ENCODE data around the gene CD300LF. TPM values are rescaled to one million over a fixed set of nuclear protein-coding genes. Genes with fewer than 3 reads are reported as not detected.

CD300LF gene
- total RNA-seq = not detected

- H3K4me3 Mint-ChIP-seq = no peak within 1 kb of the TSS
- H3K27me3 Mint-ChIP-seq (ENCODE audit: low read depth) = peaks cover 4% of the 10 kb centered on the region
- no peaks in the 10 kb centered on the region for H3K36me3 Mint-ChIP-seq (ENCODE audit: insufficient read depth)
- no peak for ATAC-seq
- H3K4me1 Mint-ChIP-seq (ENCODE audit: low read depth) = peaks cover 7% of the 10 kb centered on the region
- H3K9me3 Mint-ChIP-seq = no peaks in the 10 kb centered on the region
- no peak for DNase-seq
Observed at GRCh38 chr17:74712756-74713155, at the start of gene CD300LF. Gene CD300LF, minus strand, starts transcription at chr17:74712923. Its CDS starts 57 bp downstream, at chr17:74712866.

- H3K4me3 Mint-ChIP-seq = no peak overlapping the region
- no peaks in the 10 kb centered on the region for H3K27me3 Mint-ChIP-seq (ENCODE audit: low read depth)
- ATAC-seq = no peak
- no peak for DNase-seq
- H3K36me3 Mint-ChIP-seq (ENCODE audit: insufficient read depth) = peaks cover 6% of the 10 kb centered on the region
- peaks cover 52% of the 10 kb centered on the region for H3K4me1 Mint-ChIP-seq (ENCODE audit: low read depth)
- no peaks in the 10 kb centered on the region for H3K9me3 Mint-ChIP-seq
Observed at GRCh38 chr17:74761931-74762330, 49.2 kb upstream of the CD300LF start.

- H3K9me3 Mint-ChIP-seq = no peaks in the 10 kb centered on the region
- H3K36me3 Mint-ChIP-seq (ENCODE audit: insufficient read depth) = peaks cover 4% of the 10 kb centered on the region
- DNase-seq (no peak), ATAC-seq (no peak)
- H3K4me3 Mint-ChIP-seq = no peak overlapping the region
- H3K27me3 Mint-ChIP-seq (ENCODE audit: low read depth) = no peaks in the 10 kb centered on the region
- peaks cover 57% of the 10 kb centered on the region for H3K4me1 Mint-ChIP-seq (ENCODE audit: low read depth)
Observed at GRCh38 chr17:74761419-74761818, 48.7 kb upstream of the CD300LF start.

GRCh38 chr17:74760404-74761105 lies 47.8 kb upstream of the CD300LF start:
- H3K36me3 Mint-ChIP-seq (ENCODE audit: insufficient read depth) = no peaks in the 10 kb centered on the region
- H3K4me1 Mint-ChIP-seq (ENCODE audit: low read depth) = peaks cover 63% of the 10 kb centered on the region
- H3K4me3 Mint-ChIP-seq = no peak overlapping the region
- no peaks in the 10 kb centered on the region for H3K27me3 Mint-ChIP-seq (ENCODE audit: low read depth)
- DNase-seq (no peak), ATAC-seq (no peak)
- no peaks in the 10 kb centered on the region for H3K9me3 Mint-ChIP-seq

- H3K27me3 Mint-ChIP-seq (ENCODE audit: low read depth) = no peaks in the 10 kb centered on the region
- DNase-seq = no peak
- peaks cover 69% of the 10 kb centered on the region for H3K4me1 Mint-ChIP-seq (ENCODE audit: low read depth)
- H3K9me3 Mint-ChIP-seq = no peaks in the 10 kb centered on the region
- no peaks in the 10 kb centered on the region for H3K36me3 Mint-ChIP-seq (ENCODE audit: insufficient read depth)
- H3K4me3 Mint-ChIP-seq = no peak overlapping the region
- no peak for ATAC-seq
Observed at GRCh38 chr17:74759941-74760340, 47.2 kb upstream of the CD300LF start.

GRCh38 chr17:74759243-74759801 lies 46.6 kb upstream of the CD300LF start:
- peaks cover 75% of the 10 kb centered on the region for H3K4me1 Mint-ChIP-seq (ENCODE audit: low read depth)
- ATAC-seq (peak; percentile 72 to 77), DNase-seq (no peak)
- no peaks in the 10 kb centered on the region for H3K36me3 Mint-ChIP-seq (ENCODE audit: insufficient read depth)
- H3K27me3 Mint-ChIP-seq (ENCODE audit: low read depth) = no peaks in the 10 kb centered on the region
- peak overlapping the region; percentile 59 for H3K4me3 Mint-ChIP-seq
- no peaks in the 10 kb centered on the region for H3K9me3 Mint-ChIP-seq

GRCh38 chr17:74758848-74759168 lies 46.1 kb upstream of the CD300LF start:
- peak overlapping the region; percentile 59 for H3K4me3 Mint-ChIP-seq
- ATAC-seq (peak; percentile 42 to 43), DNase-seq (no peak)
- no peaks in the 10 kb centered on the region for H3K36me3 Mint-ChIP-seq (ENCODE audit: insufficient read depth)
- H3K27me3 Mint-ChIP-seq (ENCODE audit: low read depth) = no peaks in the 10 kb centered on the region
- no peaks in the 10 kb centered on the region for H3K9me3 Mint-ChIP-seq
- H3K4me1 Mint-ChIP-seq (ENCODE audit: low read depth) = peaks cover 79% of the 10 kb centered on the region

- Mint-ChIP-seq H3K4me1 (ENCODE audit: low read depth) (peaks cover 86% of the 10 kb centered on the region), H3K9me3 (no peaks in the 10 kb centered on the region), H3K4me3 (peak overlapping the region; percentile 59), H3K27me3 (ENCODE audit: low read depth) (no peaks in the 10 kb centered on the region), H3K36me3 (ENCODE audit: insufficient read depth) (peaks cover under 1% of the 10 kb centered on the region)
- ATAC-seq = no peak
- no peak for DNase-seq
Observed at GRCh38 chr17:74757931-74758847, 45.5 kb upstream of the CD300LF start.

GRCh38 chr17:74757502-74757901 lies 44.8 kb upstream of the CD300LF start:
- H3K36me3 Mint-ChIP-seq (ENCODE audit: insufficient read depth) = peaks cover 7% of the 10 kb centered on the region
- no peak for DNase-seq
- H3K9me3 Mint-ChIP-seq = no peaks in the 10 kb centered on the region
- peak overlapping the region; percentile 6 for H3K4me3 Mint-ChIP-seq
- H3K27me3 Mint-ChIP-seq (ENCODE audit: low read depth) = no peaks in the 10 kb centered on the region
- H3K4me1 Mint-ChIP-seq (ENCODE audit: low read depth) = peaks cover 87% of the 10 kb centered on the region
- no peak for ATAC-seq

- Mint-ChIP-seq H3K4me3 (no peak overlapping the region), H3K36me3 (ENCODE audit: insufficient read depth) (peaks cover 7% of the 10 kb centered on the region), H3K4me1 (ENCODE audit: low read depth) (peaks cover 92% of the 10 kb centered on the region), H3K27me3 (ENCODE audit: low read depth) (no peaks in the 10 kb centered on the region), H3K9me3 (no peaks in the 10 kb centered on the region)
- DNase-seq (no peak), ATAC-seq (no peak)
Observed at GRCh38 chr17:74756891-74757290, 44.2 kb upstream of the CD300LF start.

GRCh38 chr17:74755533-74755932 lies 42.8 kb upstream of the CD300LF start:
- ATAC-seq = no peak
- Mint-ChIP-seq H3K36me3 (ENCODE audit: insufficient read depth) (peaks cover 7% of the 10 kb centered on the region), H3K9me3 (no peaks in the 10 kb centered on the region), H3K27me3 (ENCODE audit: low read depth) (no peaks in the 10 kb centered on the region), H3K4me3 (no peak overlapping the region), H3K4me1 (ENCODE audit: low read depth) (peaks cover 91% of the 10 kb centered on the region)
- DNase-seq = no peak

- Mint-ChIP-seq H3K9me3 (no peaks in the 10 kb centered on the region), H3K4me1 (ENCODE audit: low read depth) (peaks cover 88% of the 10 kb centered on the region), H3K36me3 (ENCODE audit: insufficient read depth) (peaks cover 7% of the 10 kb centered on the region), H3K27me3 (ENCODE audit: low read depth) (no peaks in the 10 kb centered on the region), H3K4me3 (no peak overlapping the region)
- ATAC-seq (no peak), DNase-seq (no peak)
Observed at GRCh38 chr17:74754832-74755231, 42.1 kb upstream of the CD300LF start.

GRCh38 chr17:74752822-74753401 lies 40.2 kb upstream of the CD300LF start:
- ATAC-seq (no peak), DNase-seq (no peak)
- Mint-ChIP-seq H3K4me1 (ENCODE audit: low read depth) (peaks cover 72% of the 10 kb centered on the region), H3K27me3 (ENCODE audit: low read depth) (no peaks in the 10 kb centered on the region), H3K9me3 (no peaks in the 10 kb centered on the region), H3K36me3 (ENCODE audit: insufficient read depth) (peaks cover 7% of the 10 kb centered on the region), H3K4me3 (peak overlapping the region; percentile 97)

GRCh38 chr17:74752415-74752814 lies 39.7 kb upstream of the CD300LF start:
- H3K36me3 Mint-ChIP-seq (ENCODE audit: insufficient read depth) = peaks cover 7% of the 10 kb centered on the region
- no peaks in the 10 kb centered on the region for H3K27me3 Mint-ChIP-seq (ENCODE audit: low read depth)
- ATAC-seq (no peak), DNase-seq (no peak)
- peaks cover 71% of the 10 kb centered on the region for H3K4me1 Mint-ChIP-seq (ENCODE audit: low read depth)
- H3K9me3 Mint-ChIP-seq = no peaks in the 10 kb centered on the region
- H3K4me3 Mint-ChIP-seq = peak overlapping the region; percentile 97

Data from activated T-cell treated with anti-CD3 and anti-CD28 coated beads, Interleukin-2, amount 50 U/mL, for 4 hours (primary cell).